Chondrocyte (in vitro differentiated cells): ENCODE measurements around the gene CLASP1. TPM values are rescaled to one million over a fixed set of nuclear protein-coding genes. Genes with fewer than 3 reads are reported as not detected.
"Not testable (repeated sequence)": the region's sequence is repeated elsewhere in the genome, so short reads cannot be mapped to it uniquely, and the experiment has no call there.

Experiments
- DNase-seq: peaks from one replicate; pipeline ENCODE4 v3.0.0; 2021; ENCODE audit warnings: mixed read lengths, low spot score
- H3K27ac Mint-ChIP-seq: one replicate; pipeline ENCODE4 v1.8.0; 2021; ENCODE audit warnings: mild to moderate bottlenecking, moderate library complexity, mixed read lengths; ENCODE audit not compliant: unreplicated experiment
- H3K27me3 Mint-ChIP-seq: 2 replicates; pipeline ENCODE4 v1.8.0; 2021; ENCODE audit warnings: low read depth, mixed read lengths
- H3K36me3 Mint-ChIP-seq: 2 replicates; pipeline ENCODE4 v1.8.0; 2021; ENCODE audit warnings: low read depth, mixed read lengths
- H3K4me1 Mint-ChIP-seq: 2 replicates; pipeline ENCODE4 v1.8.0; 2021; ENCODE audit warnings: low read depth, mild to moderate bottlenecking, mixed read lengths
- H3K4me3 Mint-ChIP-seq: one replicate; pipeline ENCODE4 v1.8.0; 2021; ENCODE audit warnings: mild to moderate bottlenecking, moderate library complexity, mixed read lengths; ENCODE audit not compliant: unreplicated experiment
- H3K9me3 Mint-ChIP-seq: 2 replicates; pipeline ENCODE4 v1.8.0; 2021; ENCODE audit warnings: low read depth, mixed read lengths
- CTCF ChIP-seq: fragments of 200-600 bp; sonication (generic); IDR thresholded peaks from 2 replicates; pipeline ENCODE4 v1.5.0; 2021; ENCODE audit warnings: antibody characterized with exemption, mild to moderate bottlenecking, moderate library complexity
- total RNA-seq: library from RNA; stranded (reverse); gene quantifications from 3 replicates; pipeline ENCODE4 v1.2.1, GENCODE V29; 2021

Gene CLASP1
- total RNA-seq, 1 donor from 2014 or later = 56.0 TPM

- H3K27ac Mint-ChIP-seq = no peak overlapping the region
- H3K9me3 Mint-ChIP-seq = no peaks in the 10 kb centered on the region
- DNase-seq = no peak
- no peaks in the 10 kb centered on the region for H3K4me1 Mint-ChIP-seq
- TF ChIP-seq CTCF = no peak
- H3K4me3 Mint-ChIP-seq = no peak overlapping the region
- peaks cover 4% of the 10 kb centered on the region for H3K27me3 Mint-ChIP-seq
- no peaks in the 10 kb centered on the region for H3K36me3 Mint-ChIP-seq
These were observed 329.3 kb downstream of the CLASP1 start for GRCh38 chr2:121319941-121320340.

GRCh38 chr2:121316986-121317385 is 332.3 kb downstream of the CLASP1 start:
- Mint-ChIP-seq H3K27ac (no peak overlapping the region), H3K36me3 (no peaks in the 10 kb centered on the region), H3K9me3 (no peaks in the 10 kb centered on the region), H3K27me3 (peaks cover 13% of the 10 kb centered on the region), H3K4me1 (no peaks in the 10 kb centered on the region), H3K4me3 (no peak overlapping the region)
- no peak for TF ChIP-seq CTCF
- DNase-seq = no peak

GRCh38 chr2:121313701-121314100 is 335.6 kb downstream of the CLASP1 start:
- not testable (repeated sequence) for H3K9me3 Mint-ChIP-seq, H3K4me1 Mint-ChIP-seq, H3K27ac Mint-ChIP-seq, H3K4me3 Mint-ChIP-seq, DNase-seq, H3K36me3 Mint-ChIP-seq
- peaks cover 37% of the 10 kb centered on the region for H3K27me3 Mint-ChIP-seq

- Mint-ChIP-seq H3K4me1 (no peaks in the 10 kb centered on the region), H3K9me3 (peaks cover 7% of the 10 kb centered on the region), H3K27ac (no peak overlapping the region), H3K36me3 (no peaks in the 10 kb centered on the region), H3K27me3 (peaks cover 63% of the 10 kb centered on the region), H3K4me3 (no peak overlapping the region)
- TF ChIP-seq CTCF = no peak
- DNase-seq = no peak
These were observed 339.5 kb downstream of the CLASP1 start for GRCh38 chr2:121309801-121310200.

GRCh38 chr2:121309323-121309722 is 339.9 kb downstream of the CLASP1 start:
- TF ChIP-seq CTCF = no peak
- H3K36me3 Mint-ChIP-seq = no peaks in the 10 kb centered on the region
- H3K4me1 Mint-ChIP-seq = no peaks in the 10 kb centered on the region
- peaks cover 68% of the 10 kb centered on the region for H3K27me3 Mint-ChIP-seq
- H3K4me3 Mint-ChIP-seq = no peak overlapping the region
- no peak overlapping the region for H3K27ac Mint-ChIP-seq
- DNase-seq = no peak
- H3K9me3 Mint-ChIP-seq = peaks cover 7% of the 10 kb centered on the region

GRCh38 chr2:121307048-121307447 is 342.2 kb downstream of the CLASP1 start:
- no peak for TF ChIP-seq CTCF

More at GRCh38 chr2:121307048-121307447, 342.2 kb downstream of the CLASP1 start:
- no peak overlapping the region for H3K4me3 Mint-ChIP-seq
- no peaks in the 10 kb centered on the region for H3K4me1 Mint-ChIP-seq
- H3K27me3 Mint-ChIP-seq = peaks cover 70% of the 10 kb centered on the region
- DNase-seq = no peak
- no peak overlapping the region for H3K27ac Mint-ChIP-seq
- H3K9me3 Mint-ChIP-seq = peaks cover 7% of the 10 kb centered on the region
- no peaks in the 10 kb centered on the region for H3K36me3 Mint-ChIP-seq
